ENCODE measurements around the gene SLX4. TPM values are rescaled to one million over a fixed set of nuclear protein-coding genes. Genes with fewer than 3 reads are reported as not detected.

Gene SLX4
- total RNA-seq, 1 donor from 2014 or later = 13.0 TPM

DNA sequence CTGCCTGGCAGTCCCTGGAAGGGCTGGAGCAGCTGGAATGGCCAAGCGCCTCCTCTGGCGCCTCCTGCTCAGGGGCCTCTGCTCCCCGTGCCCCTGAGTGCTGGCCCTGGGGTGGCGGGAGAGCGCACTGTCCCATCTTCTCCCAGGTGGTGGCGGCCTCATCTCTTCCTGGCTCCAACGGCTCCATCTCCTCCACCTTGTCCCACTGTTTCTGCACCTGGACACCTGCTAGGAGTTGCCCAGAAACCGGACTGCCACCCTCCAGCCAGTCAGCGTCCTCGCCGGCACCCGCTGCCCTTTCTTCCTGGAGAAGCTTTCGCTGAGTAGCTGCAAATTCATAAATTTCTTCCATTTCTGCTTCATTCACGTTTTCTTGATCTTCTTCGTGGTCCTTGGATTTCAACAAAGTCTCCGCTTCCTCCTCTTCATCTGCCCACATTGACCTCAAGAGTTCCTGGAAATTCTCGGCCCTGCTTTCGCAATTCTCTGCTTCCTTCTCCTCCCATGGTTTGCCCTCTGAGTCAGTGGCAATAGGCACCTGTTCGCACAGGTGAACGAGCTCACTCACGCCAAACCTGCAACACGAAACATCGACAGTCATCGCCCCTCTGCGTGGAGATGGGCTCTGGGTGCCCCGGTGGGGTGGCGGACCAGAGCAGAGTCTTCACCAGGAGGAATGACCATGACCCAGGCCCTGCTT lies 20.5 kb downstream of the SLX4 start:
- Mint-ChIP-seq H3K4me3 (no peak overlapping the region), H3K36me3 (ENCODE audit: low read depth) (peaks cover 23% of the 10 kb centered on the region), H3K27ac (no peak overlapping the region), H3K9me3 (no peaks in the 10 kb centered on the region), H3K27me3 (no peaks in the 10 kb centered on the region), H3K4me1 (peaks cover 21% of the 10 kb centered on the region)
- intact Hi-C loops (cut with micrococcal nuclease) = no loop called here
- ChIA-PET CTCF (no interaction called here), POLR2A (no interaction called here)
- no peak for ATAC-seq (ENCODE audit: low read depth)
- TF ChIP-seq, protein P1, sequence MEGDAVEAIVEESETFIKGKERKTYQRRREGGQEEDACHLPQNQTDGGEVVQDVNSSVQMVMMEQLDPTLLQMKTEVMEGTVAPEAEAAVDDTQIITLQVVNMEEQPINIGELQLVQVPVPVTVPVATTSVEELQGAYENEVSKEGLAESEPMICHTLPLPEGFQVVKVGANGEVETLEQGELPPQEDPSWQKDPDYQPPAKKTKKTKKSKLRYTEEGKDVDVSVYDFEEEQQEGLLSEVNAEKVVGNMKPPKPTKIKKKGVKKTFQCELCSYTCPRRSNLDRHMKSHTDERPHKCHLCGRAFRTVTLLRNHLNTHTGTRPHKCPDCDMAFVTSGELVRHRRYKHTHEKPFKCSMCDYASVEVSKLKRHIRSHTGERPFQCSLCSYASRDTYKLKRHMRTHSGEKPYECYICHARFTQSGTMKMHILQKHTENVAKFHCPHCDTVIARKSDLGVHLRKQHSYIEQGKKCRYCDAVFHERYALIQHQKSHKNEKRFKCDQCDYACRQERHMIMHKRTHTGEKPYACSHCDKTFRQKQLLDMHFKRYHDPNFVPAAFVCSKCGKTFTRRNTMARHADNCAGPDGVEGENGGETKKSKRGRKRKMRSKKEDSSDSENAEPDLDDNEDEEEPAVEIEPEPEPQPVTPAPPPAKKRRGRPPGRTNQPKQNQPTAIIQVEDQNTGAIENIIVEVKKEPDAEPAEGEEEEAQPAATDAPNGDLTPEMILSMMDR (IDR thresholded peaks at IDR 0.05) = no peak
- no peak for DNase-seq

DNA sequence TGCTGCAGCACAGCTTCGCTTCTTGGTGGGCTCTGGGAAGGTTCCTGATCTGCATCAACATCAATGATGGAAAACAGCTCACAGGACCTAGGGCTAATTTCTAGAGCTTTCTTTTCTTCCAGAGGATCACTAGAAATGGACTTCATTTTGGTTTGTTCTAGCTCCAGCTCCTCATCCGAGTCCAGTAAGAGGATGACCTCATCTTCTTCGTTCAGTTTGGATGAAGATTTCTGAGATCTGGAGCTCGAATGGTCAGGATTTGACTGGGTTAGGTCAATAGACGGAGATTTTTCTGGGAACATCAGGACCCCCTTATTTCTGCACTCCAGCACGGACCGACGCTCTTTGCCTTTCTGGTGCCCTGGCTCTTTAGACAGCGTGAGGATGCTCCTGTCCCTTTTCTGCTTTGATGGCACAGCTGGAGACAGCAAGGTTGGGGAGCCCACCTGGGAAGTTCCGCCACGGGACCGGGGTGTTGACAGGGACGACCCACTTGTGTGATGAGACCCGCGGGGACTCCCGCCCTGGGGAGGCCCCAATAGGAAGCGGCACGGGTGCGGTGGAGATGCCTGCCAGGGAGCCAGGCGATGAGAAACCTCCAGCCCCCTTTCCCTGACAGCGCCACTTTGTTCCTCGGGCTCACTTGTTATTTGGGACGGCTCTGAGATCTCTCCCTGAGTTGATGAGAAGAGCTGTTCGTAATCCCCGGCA lies 21.3 kb downstream of the SLX4 start:
- TF ChIP-seq, protein P1 (IDR thresholded peaks at IDR 0.05) = no peak
- H3K4me1 Mint-ChIP-seq = peaks cover 22% of the 10 kb centered on the region
- ChIA-PET POLR2A (no interaction called here), CTCF (no interaction called here)
- DNase-seq (no peak), ATAC-seq (ENCODE audit: low read depth) (no peak)
- no peaks in the 10 kb centered on the region for H3K27me3 Mint-ChIP-seq
- H3K9me3 Mint-ChIP-seq = no peaks in the 10 kb centered on the region
- H3K36me3 Mint-ChIP-seq (ENCODE audit: low read depth) = peaks cover 20% of the 10 kb centered on the region
- H3K4me3 Mint-ChIP-seq = no peak overlapping the region
- no peak overlapping the region for H3K27ac Mint-ChIP-seq
- intact Hi-C loops (cut with micrococcal nuclease) = loop anchor here (5.0 kb wide), 1 partner anchor 43 kb away; no protein-coding TSS in a partner anchor

DNA sequence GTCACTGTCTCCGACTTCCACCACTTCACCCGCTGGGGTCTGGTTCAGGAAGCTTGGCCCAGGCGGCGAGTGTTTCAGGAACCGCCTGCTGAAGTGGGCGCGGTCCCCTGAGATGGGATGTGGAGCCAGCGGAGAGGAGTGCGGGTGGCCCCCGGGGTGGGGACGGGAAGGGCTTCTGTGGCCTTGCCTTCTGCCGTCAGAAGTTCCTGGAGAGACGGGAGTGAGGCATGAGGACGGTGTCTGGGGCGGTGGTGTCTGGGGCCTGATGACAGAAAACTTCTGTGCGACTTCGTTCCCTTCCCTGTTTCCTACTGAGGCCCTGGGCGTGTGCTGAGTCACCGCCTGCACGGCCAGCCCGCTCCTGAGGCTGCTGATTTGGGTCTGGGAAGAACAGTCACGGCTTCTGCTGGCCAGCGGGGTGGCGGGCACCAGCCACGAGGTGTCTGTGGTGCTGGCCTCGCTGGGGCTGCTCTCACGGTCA lies 21.9 kb downstream of the SLX4 start:
- TF ChIP-seq, protein P1 (IDR thresholded peaks at IDR 0.05) = no peak
- CTCF ChIA-PET = no interaction called here
- peaks cover 22% of the 10 kb centered on the region for H3K4me1 Mint-ChIP-seq
- no peak for ATAC-seq (ENCODE audit: low read depth)
- no peak overlapping the region for H3K27ac Mint-ChIP-seq
- H3K9me3 Mint-ChIP-seq = no peaks in the 10 kb centered on the region
- no peaks in the 10 kb centered on the region for H3K27me3 Mint-ChIP-seq
- DNase-seq = no peak
- intact Hi-C loops (cut with micrococcal nuclease) = loop anchor here (5.0 kb wide), 1 partner anchor 42 kb away; no protein-coding TSS in a partner anchor
- no peak overlapping the region for H3K4me3 Mint-ChIP-seq
- POLR2A ChIA-PET = no interaction called here
- peaks cover 21% of the 10 kb centered on the region for H3K36me3 Mint-ChIP-seq (ENCODE audit: low read depth)

DNA sequence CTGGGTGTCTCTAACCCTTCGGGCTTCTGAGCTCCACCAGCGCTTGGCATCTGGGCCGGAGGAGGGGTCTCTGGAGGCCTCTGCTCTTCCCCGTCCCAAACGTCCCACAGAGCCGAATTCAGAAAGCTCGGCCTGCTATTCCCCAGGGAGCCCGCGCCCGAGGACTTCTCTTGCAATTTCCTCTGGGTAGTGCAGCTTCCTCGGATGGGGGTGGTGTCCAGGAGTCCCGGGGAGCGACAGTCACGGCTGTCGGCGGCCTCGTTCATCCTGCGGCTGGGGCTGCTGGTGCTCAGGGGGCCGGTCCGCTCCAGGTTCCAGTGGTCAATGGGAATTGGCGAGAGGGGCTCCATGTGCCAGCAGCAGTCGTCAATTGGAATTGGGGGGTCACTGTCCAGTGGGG lies 22.4 kb downstream of the SLX4 start:
- Mint-ChIP-seq H3K27me3 (no peaks in the 10 kb centered on the region), H3K27ac (no peak overlapping the region), H3K4me1 (peaks cover 22% of the 10 kb centered on the region), H3K4me3 (no peak overlapping the region), H3K36me3 (ENCODE audit: low read depth) (peaks cover 25% of the 10 kb centered on the region), H3K9me3 (no peaks in the 10 kb centered on the region)
- no peak for DNase-seq
- TF ChIP-seq, protein P1 (IDR thresholded peaks at IDR 0.05) = no peak
- ChIA-PET POLR2A (no interaction called here), CTCF (no interaction called here)
- intact Hi-C loops (cut with micrococcal nuclease) = loop anchor here (5.0 kb wide), 1 partner anchor 42 kb away; no protein-coding TSS in a partner anchor
- no peak for ATAC-seq (ENCODE audit: low read depth)

DNA sequence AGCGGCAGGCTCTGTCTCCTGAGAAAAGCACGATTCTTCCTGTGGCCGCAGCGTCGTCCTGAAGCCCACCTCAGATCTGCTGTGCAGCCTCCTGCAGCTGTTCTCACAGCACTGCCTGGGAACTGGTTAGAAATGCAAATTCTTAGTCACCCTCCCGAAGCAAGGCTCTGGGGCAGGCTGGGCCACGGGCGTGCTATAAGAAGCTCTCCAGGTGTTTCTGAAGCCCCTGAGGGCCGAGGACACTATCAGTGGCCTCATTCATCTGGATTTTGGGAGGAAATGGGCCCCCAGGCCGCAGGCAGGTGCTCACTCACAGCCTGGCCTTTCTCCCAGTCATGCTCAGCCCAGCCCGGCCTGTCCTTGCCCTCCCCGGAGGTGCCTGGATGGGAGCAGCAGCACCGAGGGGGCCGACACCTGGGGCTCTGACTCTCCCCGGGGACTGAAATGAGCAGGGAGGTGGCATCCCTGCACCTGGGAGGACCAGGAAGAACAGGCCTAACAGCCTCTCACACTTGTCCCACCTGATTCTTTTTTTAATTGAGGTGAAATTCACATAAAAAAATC lies 23.8 kb downstream of the SLX4 start:
- no peak overlapping the region for H3K4me3 Mint-ChIP-seq
- POLR2A ChIA-PET = interaction anchor here (0.6 to 1.1 kb wide), 2 partner anchors 24 to 1068 kb away, joined by 3 to 4 read pairs; partner anchors contain the start of genes AMDHD2 and SLX4

More for the DNA sequence above, 23.8 kb downstream of the SLX4 start:
- H3K9me3 Mint-ChIP-seq = no peaks in the 10 kb centered on the region
- TF ChIP-seq, protein P1 (IDR thresholded peaks at IDR 0.05) = no peak
- no peaks in the 10 kb centered on the region for H3K27me3 Mint-ChIP-seq
- intact Hi-C loops (cut with micrococcal nuclease) = loop anchor here (1.0 to 5.0 kb wide), 3 partner anchors 23 to 60 kb away; partner anchors contain the start of gene SLX4
- H3K36me3 Mint-ChIP-seq (ENCODE audit: low read depth) = peaks cover 32% of the 10 kb centered on the region
- ATAC-seq (ENCODE audit: low read depth) (peak; percentile 90), DNase-seq (no peak)
- CTCF ChIA-PET = no interaction called here
- H3K27ac Mint-ChIP-seq = no peak overlapping the region
- H3K4me1 Mint-ChIP-seq = peaks cover 22% of the 10 kb centered on the region

Measured in activated B cell treated with CpG ODN at 0.5 μM for 24 hours (primary cell).